Transverse colon (tissue), 4 donors: ENCODE measurements around the gene TRPM3. TPM values are rescaled to one million over a fixed set of nuclear protein-coding genes. Genes with fewer than 3 reads are reported as not detected.
A peak's percentile ranks its signal among the peaks of the same experiment; 100 is the strongest.
"Not testable (repeated sequence)": the region's sequence is repeated elsewhere in the genome, so short reads cannot be mapped to it uniquely, and the experiment has no call there.

ENCODE experiments used
- DNase-seq: peaks from one replicate; pipeline ENCODE4 v3.0.0-alpha.2; 2019
- H3K27ac ChIP-seq, 4 donors: fragments of 200-600 bp; sonication (generic); 2 replicates each; pipeline ENCODE4 v1.5.1; 2016 to 2018; ENCODE audit warnings: inconsistent platforms in 4 of 4
- H3K27me3 ChIP-seq: fragments of 200-600 bp; sonication (generic); 2 replicates; pipeline ENCODE4 v1.5.1; 2017; ENCODE audit warnings: inconsistent platforms
- H3K36me3 ChIP-seq, 4 donors: fragments of 200-600 bp; sonication (generic); 2 replicates each; pipeline ENCODE4 v1.5.1; 2017 to 2019; ENCODE audit warnings: inconsistent platforms in 4 of 4
- H3K4me1 ChIP-seq, 4 donors: fragments of 200-600 bp; sonication (generic); 2 replicates each; pipeline ENCODE4 v1.5.1; 2017 to 2020; ENCODE audit warnings: inconsistent platforms in 4 of 4
- H3K4me3 ChIP-seq, 4 donors: fragments of 200-600 bp; sonication (generic); 1 replicate in 1 of 4; 2 replicates in 3 of 4; pipeline versions ENCODE4 v1.5.1 to v1.6.1; 2017 to 2019; ENCODE audit warnings: inconsistent platforms in 4 of 4
- H3K9me3 ChIP-seq, 2 donors: fragments of 200-600 bp; sonication (generic); 2 replicates each; pipeline ENCODE4 v1.5.1; 2017 to 2019; ENCODE audit warnings: inconsistent platforms in 2 of 2
- CTCF ChIP-seq, 5 experiments: fragments of 200-600 bp in 3 of 5; fragments of 450-650 bp in 2 of 5; sonication (generic) in 3 of 5; IDR thresholded peaks; 1 replicate in 2 of 5; 2 replicates in 3 of 5; pipeline ENCODE4 v1.5.1; 2016 to 2017; ENCODE audit warnings: antibody characterized with exemption in 5 of 5, inconsistent platforms in 3 of 5, mild to moderate bottlenecking in 2 of 5, moderate library complexity in 1 of 5
- EP300 ChIP-seq: sonication (generic); formaldehyde crosslinking; IDR thresholded peaks from one replicate; pipeline ENCODE4 v1.6.1; 2017; ENCODE audit warnings: antibody characterized with exemption, low read depth
- POLR2A ChIP-seq: fragments of 450-650 bp; IDR thresholded peaks from one replicate; pipeline ENCODE4 v1.6.1; 2016; ENCODE audit warnings: antibody characterized with exemption, mild to moderate bottlenecking, moderate library complexity
- POLR2AphosphoS5 ChIP-seq, 3 donors: sonication (generic); formaldehyde crosslinking; IDR thresholded peaks; one replicate each; pipeline ENCODE4 v1.6.1; 2016; ENCODE audit warnings: antibody characterized with exemption in 3 of 3
- WGBS, 2 donors: methylation state at CpG; one replicate each; pipeline ENCODE4 v1.1.5; 2018; ENCODE audit warnings: low coverage in 1 of 2; 5-methylcytosine and 5-hydroxymethylcytosine counted together
- in situ Hi-C, 4 donors: fragments of 200-750 bp; cut with MboI; loops; one replicate each; pipeline versions ENCODE4 v1.15.0 to v1.15.1; 2017; ENCODE audit warnings: low sequenced_read_pairs in 3 of 4, low pct_ligation_motif_present in 1 of 4, low pct_unique_long_range_greater_than_20kb in 1 of 4
- intact Hi-C: fragments of 100-400 bp; cut with DNase I; formaldehyde crosslinking; loops from one replicate; pipeline ENCODE4 v1.15.1; 2023; ENCODE audit warnings: low total_unique reads
- total RNA-seq, 4 donors: library from RNA; depleted of rRNA; stranded (reverse); fragments of >200 nt; gene quantifications; one replicate each; pipeline ENCODE4 v1.1.0, GENCODE V29; 2016

The TRPM3 gene
- total RNA-seq, 4 donors from 2014 or later, result 0.16 to 1.2 (median 0.32) TPM

- intact Hi-C loops, result loop anchor here (5.0 kb wide), 1 partner anchor 1753 kb away; no protein-coding TSS in a partner anchor
- not testable (repeated sequence) for H3K4me3 ChIP-seq, H3K27me3 ChIP-seq, H3K9me3 ChIP-seq, DNase-seq, H3K36me3 ChIP-seq, H3K4me1 ChIP-seq, H3K27ac ChIP-seq
- TF ChIP-seq CTCF (IDR thresholded peaks at IDR 0.05), result peak in 2 of 5 experiments; percentile 18
- 58 to 67% methylated on average over 3 to 15 of the region's 15 CpGs for WGBS, 2 donors
- in situ Hi-C loops, result loop anchor here in 3 of 4 donors (25.0 kb wide), 4 partner anchors 358 to 1158 kb away; no protein-coding TSS in a partner anchor
These were observed 492.2 kb downstream of the TRPM3 start for GRCh38 chr9:70629080-70629685.

GRCh38 chr9:70625078-70625477 lies 496.3 kb downstream of the TRPM3 start:
- 76 to 83% methylated on average over 2 to 13 of the region's 13 CpGs for WGBS, 2 donors
- intact Hi-C loops, result loop anchor here (5.0 kb wide), 1 partner anchor 1757 kb away; no protein-coding TSS in a partner anchor
- H3K27ac ChIP-seq, result no peak overlapping the region
- no peaks in the 10 kb centered on the region for H3K4me1 ChIP-seq
- TF ChIP-seq CTCF (IDR thresholded peaks at IDR 0.05) (no peak), POLR2A (no peak), EP300 (no peak)
- no peaks in the 10 kb centered on the region for H3K27me3 ChIP-seq
- H3K36me3 ChIP-seq, result no peaks in the 10 kb centered on the region
- no peaks in the 10 kb centered on the region for H3K9me3 ChIP-seq
- H3K4me3 ChIP-seq, result no peak overlapping the region
- in situ Hi-C loops, result loop anchor here in 3 of 4 donors (25.0 kb wide), 4 partner anchors 362 to 1162 kb away; no protein-coding TSS in a partner anchor
- DNase-seq, result no peak

GRCh38 chr9:70618784-70619183 lies 502.6 kb downstream of the TRPM3 start:
- intact Hi-C loops, result loop anchor here (10.0 kb wide), 1 partner anchor 1194 kb away; no protein-coding TSS in a partner anchor
- in situ Hi-C loops, result loop anchor here in 3 of 4 donors (25.0 kb wide), 2 partner anchors 481 to 656 kb away; no protein-coding TSS in a partner anchor

More at GRCh38 chr9:70618784-70619183, 502.6 kb downstream of the TRPM3 start:
- no peak overlapping the region for H3K27ac ChIP-seq
- H3K27me3 ChIP-seq, result no peaks in the 10 kb centered on the region
- no peaks in the 10 kb centered on the region for H3K9me3 ChIP-seq
- 76% methylated on average over 17 of the region's 17 CpGs; no CpG with 5 or more reads in 1 of the 2 donors for WGBS, 2 donors
- peaks cover 0 to 7% (median 2%) of the 10 kb centered on the region in 4 donors for H3K4me1 ChIP-seq
- no peak for DNase-seq
- no peak overlapping the region for H3K4me3 ChIP-seq
- TF ChIP-seq CTCF (IDR thresholded peaks at IDR 0.05) (no peak), POLR2A (no peak), POLR2AphosphoS5 (IDR thresholded peaks at IDR 0.05) (no peak), EP300 (no peak)
- H3K36me3 ChIP-seq, result no peaks in the 10 kb centered on the region
